Spleen (tissue), 11 donors: ENCODE results near the gene NMNAT2. TPM values are rescaled to one million over a fixed set of nuclear protein-coding genes. Genes with fewer than 3 reads are reported as not detected.
A peak's percentile ranks its signal among the peaks of the same experiment; 100 is the strongest.

ENCODE experiments used
- DNase-seq: peaks from one replicate; pipeline ENCODE4 v3.0.0-alpha.2; 2020
- H3K27ac ChIP-seq, 8 donors: fragments of 200-600 bp; sonication (generic) in 7 of 8; 1 replicate in 4 of 8; 2 replicates in 4 of 8; pipeline versions ENCODE4 v1.5.0 to v1.8.0; 2016 to 2021; ENCODE audit warnings: inconsistent platforms in 4 of 8, mild to moderate bottlenecking in 4 of 8, moderate library complexity in 1 of 8
- H3K27me3 ChIP-seq, 7 donors: fragments of 200-600 bp; sonication (generic) in 6 of 7; replicated peaks in 1 of 7; 1 replicate in 4 of 7; 2 replicates in 3 of 7; pipeline versions ENCODE4 v1.5.0 to v1.8.0; 2016 to 2021; ENCODE audit warnings: inconsistent platforms in 3 of 7, mild to moderate bottlenecking in 1 of 7
- H3K36me3 ChIP-seq, 6 donors: fragments of 200-600 bp; sonication (generic) in 5 of 6; 1 replicate in 4 of 6; 2 replicates in 2 of 6; pipeline versions ENCODE4 v1.5.0 to v1.8.0; 2016 to 2021; ENCODE audit warnings: inconsistent platforms in 2 of 6
- H3K4me1 ChIP-seq, 6 donors: fragments of 200-600 bp; sonication (generic) in 5 of 6; 1 replicate in 3 of 6; 2 replicates in 3 of 6; pipeline versions ENCODE4 v1.5.0 to v1.8.0; 2016 to 2021; ENCODE audit warnings: inconsistent platforms in 3 of 6
- H3K4me3 ChIP-seq, 8 donors: fragments of 200-600 bp; sonication (generic) in 7 of 8; 1 replicate in 4 of 8; 2 replicates in 4 of 8; pipeline versions ENCODE4 v1.5.0 to v1.8.0; 2016 to 2021; ENCODE audit warnings: inconsistent platforms in 4 of 8, mild to moderate bottlenecking in 4 of 8, moderate library complexity in 2 of 8
- H3K9me3 ChIP-seq, 8 donors: fragments of 200-600 bp; sonication (generic) in 7 of 8; 1 replicate in 4 of 8; 2 replicates in 4 of 8; pipeline versions ENCODE4 v1.5.0 to v1.8.0; 2016 to 2021; ENCODE audit warnings: inconsistent platforms in 4 of 8
- POLR2A ChIP-seq, 3 donors: fragments of 450-650 bp; IDR thresholded peaks; one replicate each; pipeline ENCODE4 v1.5.1; 2017; ENCODE audit warnings: antibody characterized with exemption in 3 of 3, mild to moderate bottlenecking in 1 of 3
- POLR2AphosphoS5 ChIP-seq, 3 donors: sonication (generic); formaldehyde crosslinking; IDR thresholded peaks; one replicate each; pipeline ENCODE4 v1.5.1; 2017; ENCODE audit warnings: antibody characterized with exemption in 3 of 3
- WGBS, 5 donors: extraction: QIAGEN DNeasy Blood & Tissue Kit in 3 of 5; methylation state at CpG; one replicate each; pipeline versions ENCODE4 v1.1.5 to v1.1.7; 2013 to 2018; 5-methylcytosine and 5-hydroxymethylcytosine counted together
- intact Hi-C: fragments of 100-400 bp; cut with DNase I; formaldehyde crosslinking; loops from one replicate; pipeline ENCODE4 v1.15.0; 2023; ENCODE audit warnings: low total_unique reads
- polyA plus RNA-seq, 3 donors: library from polyadenylated mRNA; stranded (reverse); fragments of 200-250 nt; gene quantifications; one replicate each; pipeline ENCODE4 v1.2.1, GENCODE V29; 2013
- total RNA-seq, 7 donors: library from RNA; depleted of rRNA in 3 of 7; stranded (reverse); fragments of >200 nt in 3 of 7; fragmentation: NEBNext Ultra II Directional in 4 of 7; extraction: Animal tissue kit (Norgen Biotek cat#: 25700) in 4 of 7; gene quantifications; one replicate each; pipeline versions ENCODE4 v1.1.0 to v1.2.1, GENCODE V29; 2016 to 2021
- TF ChIP-seq, protein P1 (sequence below), 11 experiments: fragments of 200-600 bp in 7 of 11; fragments of 450-650 bp in 4 of 11; sonication (generic) in 4 of 11; IDR thresholded peaks in 8 of 11; conservative IDR thresholded peaks in 3 of 11; 1 replicate in 7 of 11; 2 replicates in 4 of 11; pipeline versions ENCODE4 v1.4.0 to v1.8.0; 2016 to 2021; ENCODE audit warnings: antibody characterized with exemption in 11 of 11, inconsistent platforms in 4 of 11, mild to moderate bottlenecking in 1 of 11
- donor health status: healthy with polysubstance abuse.
- donor health status: DM: no; HTN: no; CAD: no; lungs with moderate emphysema.
- donor health status: DM: no; HTN: no; CAD: no.
- donor health status: Bipolar disorder and iron deficiency.
- donor health status: healthy.
- donor health status: DM: no; HTN: no; CAD: no.
- donor health status: DM: yes; HTN: yes; CAD: no.

NMNAT2 gene
- total and polyA plus RNA-seq, 10 donors: 0.05 to 1.7 (median 0.17) TPM

DNA sequence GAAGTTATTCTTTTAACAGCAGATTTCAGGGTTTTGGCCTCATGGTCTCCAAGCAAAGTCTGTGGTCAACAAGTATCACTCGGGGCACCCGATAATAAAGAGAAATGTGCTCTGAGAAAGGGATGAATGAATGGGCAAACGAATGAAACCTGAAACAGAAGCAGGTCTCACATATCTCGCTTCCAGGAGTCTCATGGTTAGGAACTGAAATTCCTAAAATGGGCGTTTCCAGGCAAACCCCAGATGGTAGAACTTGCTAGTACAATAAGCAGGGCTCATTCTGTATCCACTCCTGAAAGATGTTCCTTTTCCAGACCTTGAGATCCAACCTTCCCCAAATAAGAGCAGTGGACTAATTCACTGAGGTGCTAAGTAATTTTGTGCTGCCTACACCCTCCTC is 144.9 kb downstream of the NMNAT2 start:
- no peak for TF ChIP-seq POLR2AphosphoS5 (IDR thresholded peaks at IDR 0.05)
- TF ChIP-seq, protein P1, sequence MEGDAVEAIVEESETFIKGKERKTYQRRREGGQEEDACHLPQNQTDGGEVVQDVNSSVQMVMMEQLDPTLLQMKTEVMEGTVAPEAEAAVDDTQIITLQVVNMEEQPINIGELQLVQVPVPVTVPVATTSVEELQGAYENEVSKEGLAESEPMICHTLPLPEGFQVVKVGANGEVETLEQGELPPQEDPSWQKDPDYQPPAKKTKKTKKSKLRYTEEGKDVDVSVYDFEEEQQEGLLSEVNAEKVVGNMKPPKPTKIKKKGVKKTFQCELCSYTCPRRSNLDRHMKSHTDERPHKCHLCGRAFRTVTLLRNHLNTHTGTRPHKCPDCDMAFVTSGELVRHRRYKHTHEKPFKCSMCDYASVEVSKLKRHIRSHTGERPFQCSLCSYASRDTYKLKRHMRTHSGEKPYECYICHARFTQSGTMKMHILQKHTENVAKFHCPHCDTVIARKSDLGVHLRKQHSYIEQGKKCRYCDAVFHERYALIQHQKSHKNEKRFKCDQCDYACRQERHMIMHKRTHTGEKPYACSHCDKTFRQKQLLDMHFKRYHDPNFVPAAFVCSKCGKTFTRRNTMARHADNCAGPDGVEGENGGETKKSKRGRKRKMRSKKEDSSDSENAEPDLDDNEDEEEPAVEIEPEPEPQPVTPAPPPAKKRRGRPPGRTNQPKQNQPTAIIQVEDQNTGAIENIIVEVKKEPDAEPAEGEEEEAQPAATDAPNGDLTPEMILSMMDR (IDR thresholded peaks at IDR 0.05 in 8 of 11, conservative IDR thresholded peaks at IDR 0.05 in 3 of 11): no peak
- no peak for TF ChIP-seq POLR2A (IDR thresholded peaks at IDR 0.05)
- WGBS, 5 donors: 80 to 92% (median 88%) methylated on average over 5 of the region's 5 CpGs
- intact Hi-C loops: no loop called here
- H3K27ac ChIP-seq: no peak overlapping the region
- H3K9me3 ChIP-seq: no peaks in the 10 kb centered on the region
- H3K4me3 ChIP-seq: no peak overlapping the region
- H3K4me1 ChIP-seq: peaks cover 0 to 1% (median 0%) of the 10 kb centered on the region in 6 donors
- DNase-seq: peak; percentile 2
- no peaks in the 10 kb centered on the region for H3K36me3 ChIP-seq
- no peaks in the 10 kb centered on the region for H3K27me3 ChIP-seq

- WGBS, 5 donors: 80 to 92% (median 87%) methylated on average over 4 of the region's 4 CpGs
- no peaks in the 10 kb centered on the region for H3K36me3 ChIP-seq
- no peak overlapping the region for H3K4me3 ChIP-seq
- no peaks in the 10 kb centered on the region for H3K9me3 ChIP-seq
- no peaks in the 10 kb centered on the region for H3K27me3 ChIP-seq
- intact Hi-C loops: no loop called here
- peak; percentile 45 for DNase-seq
- TF ChIP-seq, protein P1 (IDR thresholded peaks at IDR 0.05 in 8 of 11, conservative IDR thresholded peaks at IDR 0.05 in 3 of 11): no peak
- TF ChIP-seq POLR2A (IDR thresholded peaks at IDR 0.05): no peak
- TF ChIP-seq POLR2AphosphoS5 (IDR thresholded peaks at IDR 0.05): no peak
- no peak overlapping the region for H3K27ac ChIP-seq
- H3K4me1 ChIP-seq: no peaks in the 10 kb centered on the region
Observed at GRCh38 chr1:183272390-183272848, 145.8 kb downstream of the NMNAT2 start.

DNA sequence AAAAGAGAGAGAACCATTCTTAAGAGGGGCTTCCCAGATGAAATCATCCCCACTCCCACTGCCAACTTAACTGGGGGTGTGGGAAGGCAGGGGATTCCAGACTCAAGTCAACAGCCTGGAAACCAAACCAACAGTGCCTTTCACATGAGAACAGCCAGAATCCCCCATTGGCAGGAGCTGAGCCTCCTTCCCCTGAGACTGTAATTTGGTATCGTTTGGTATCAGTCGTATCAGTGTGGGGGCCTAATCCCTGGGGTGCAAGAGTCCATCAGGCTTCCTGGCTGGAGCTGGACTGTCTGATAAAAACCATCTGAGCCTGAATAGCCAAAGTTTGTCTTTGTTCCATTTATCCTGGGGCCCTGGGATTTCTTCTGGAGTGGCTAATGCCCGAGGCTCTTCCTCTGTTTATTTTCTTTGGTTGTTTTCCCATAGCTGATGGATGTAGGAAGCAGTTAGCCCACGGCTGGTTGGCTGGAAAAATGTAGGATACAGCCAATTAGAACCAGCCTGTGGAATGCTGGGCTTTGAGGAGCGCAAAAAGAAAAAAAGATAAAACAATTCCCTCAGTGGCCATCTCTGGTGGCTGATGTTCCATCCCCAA is 147.5 kb downstream of the NMNAT2 start:
- Histone ChIP-seq H3K4me1 (no peaks in the 10 kb centered on the region), H3K27me3 (peaks cover 0 to 8% (median 0%) of the 10 kb centered on the region in 7 donors), H3K27ac (no peak overlapping the region), H3K36me3 (no peaks in the 10 kb centered on the region), H3K9me3 (no peaks in the 10 kb centered on the region), H3K4me3 (no peak overlapping the region)
- no peak for TF ChIP-seq POLR2AphosphoS5 (IDR thresholded peaks at IDR 0.05)
- TF ChIP-seq, protein P1 (IDR thresholded peaks at IDR 0.05 in 8 of 11, conservative IDR thresholded peaks at IDR 0.05 in 3 of 11): no peak
- intact Hi-C loops: no loop called here
- peak; percentile 14 for DNase-seq
- 42 to 76% (median 72%) methylated on average over 5 of the region's 5 CpGs for WGBS, 5 donors

DNA sequence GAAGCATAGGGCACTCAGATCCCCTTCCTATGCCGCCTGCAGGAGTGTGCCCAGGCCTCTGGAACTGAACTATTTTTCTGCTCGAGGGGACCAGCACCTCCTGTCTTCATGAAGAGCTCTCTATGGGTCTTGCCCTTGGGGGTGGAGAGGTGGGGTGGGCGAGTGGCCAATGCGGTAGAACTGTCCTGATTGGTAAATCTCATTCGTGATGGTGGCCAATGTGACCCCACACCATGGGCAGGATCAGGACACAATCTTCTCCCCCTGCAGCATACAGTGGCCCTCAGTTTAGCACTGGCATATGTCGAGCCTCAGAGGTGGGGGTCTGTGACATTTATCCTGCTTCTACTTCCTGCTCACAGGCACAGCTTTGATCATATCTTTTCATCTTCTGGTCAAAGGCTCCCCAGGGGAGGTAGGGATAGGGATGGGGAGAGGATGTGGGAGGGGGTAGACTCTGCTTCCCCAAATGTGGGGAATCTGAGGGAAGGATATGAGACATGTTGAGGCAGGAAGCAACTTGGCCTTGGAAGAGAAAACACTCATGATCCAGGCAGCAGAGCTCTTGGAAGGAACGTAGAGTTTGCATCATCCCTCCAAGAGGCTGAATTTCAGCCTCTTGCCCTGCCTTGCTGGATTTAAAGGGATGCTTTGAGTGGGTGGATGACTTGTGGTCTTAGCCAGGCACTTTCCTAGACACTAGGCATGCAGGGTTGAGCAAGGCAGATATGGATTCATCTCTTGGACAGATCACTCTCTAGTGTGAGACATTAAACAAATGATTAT is 150.3 kb downstream of the NMNAT2 start:
- no peaks in the 10 kb centered on the region for H3K9me3 ChIP-seq
- H3K4me3 ChIP-seq: no peak overlapping the region
- intact Hi-C loops: no loop called here
- peak; percentile 18 for DNase-seq
- 58 to 75% (median 63%) methylated on average over 7 of the region's 7 CpGs for WGBS, 5 donors
- H3K4me1 ChIP-seq: no peaks in the 10 kb centered on the region
- no peaks in the 10 kb centered on the region for H3K36me3 ChIP-seq
- TF ChIP-seq POLR2AphosphoS5 (IDR thresholded peaks at IDR 0.05) (no peak), POLR2A (IDR thresholded peaks at IDR 0.05) (no peak)
- TF ChIP-seq, protein P1 (IDR thresholded peaks at IDR 0.05 in 8 of 11, conservative IDR thresholded peaks at IDR 0.05 in 3 of 11): no peak
- no peak overlapping the region for H3K27ac ChIP-seq
- peaks cover 0 to 15% (median 0%) of the 10 kb centered on the region in 7 donors for H3K27me3 ChIP-seq
